Mammary epithelial cell (primary cell): ENCODE data around the gene HMG20A.

Source experiments
- EZH2 ChIP-seq: IDR thresholded peaks from 2 replicates; pipeline ENCODE4 v1.6.1; 2012; ENCODE audit warnings: low read length, inconsistent platforms, borderline replicate concordance
- TF ChIP-seq, protein P1 (sequence below), 2 donors: IDR thresholded peaks in 1 of 2; conservative IDR thresholded peaks in 1 of 2; 2 replicates each; pipeline ENCODE4 v1.5.1; 2011 to 2012; ENCODE audit warnings: inconsistent platforms in 2 of 2, low read length in 2 of 2, mild to moderate bottlenecking in 2 of 2, control low read depth in 1 of 2, low read depth in 1 of 2; ENCODE audit not compliant: insufficient read depth in 1 of 2; ENCODE audit errors: extremely low read depth in 1 of 2

DNA sequence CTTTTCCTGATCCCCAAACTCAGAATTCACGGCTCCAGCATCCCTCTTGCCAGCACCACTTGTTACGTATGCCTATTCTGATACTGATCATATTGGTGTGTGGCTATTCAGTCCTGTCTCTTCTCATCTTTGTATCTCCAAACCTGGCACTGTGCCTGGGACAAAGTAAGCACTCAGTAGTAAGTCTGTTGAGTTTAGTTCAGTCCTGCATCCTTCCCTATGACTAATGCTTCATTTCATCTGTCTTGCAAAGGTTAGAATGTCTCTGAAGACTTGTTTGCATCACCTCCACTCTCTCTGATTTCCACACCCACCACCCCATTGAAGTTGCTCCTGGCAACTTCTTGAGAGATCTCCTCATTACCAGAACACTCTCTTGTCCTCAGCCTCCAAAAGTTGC is 80.3 kb downstream of the HMG20A start:
- TF ChIP-seq, protein P1, sequence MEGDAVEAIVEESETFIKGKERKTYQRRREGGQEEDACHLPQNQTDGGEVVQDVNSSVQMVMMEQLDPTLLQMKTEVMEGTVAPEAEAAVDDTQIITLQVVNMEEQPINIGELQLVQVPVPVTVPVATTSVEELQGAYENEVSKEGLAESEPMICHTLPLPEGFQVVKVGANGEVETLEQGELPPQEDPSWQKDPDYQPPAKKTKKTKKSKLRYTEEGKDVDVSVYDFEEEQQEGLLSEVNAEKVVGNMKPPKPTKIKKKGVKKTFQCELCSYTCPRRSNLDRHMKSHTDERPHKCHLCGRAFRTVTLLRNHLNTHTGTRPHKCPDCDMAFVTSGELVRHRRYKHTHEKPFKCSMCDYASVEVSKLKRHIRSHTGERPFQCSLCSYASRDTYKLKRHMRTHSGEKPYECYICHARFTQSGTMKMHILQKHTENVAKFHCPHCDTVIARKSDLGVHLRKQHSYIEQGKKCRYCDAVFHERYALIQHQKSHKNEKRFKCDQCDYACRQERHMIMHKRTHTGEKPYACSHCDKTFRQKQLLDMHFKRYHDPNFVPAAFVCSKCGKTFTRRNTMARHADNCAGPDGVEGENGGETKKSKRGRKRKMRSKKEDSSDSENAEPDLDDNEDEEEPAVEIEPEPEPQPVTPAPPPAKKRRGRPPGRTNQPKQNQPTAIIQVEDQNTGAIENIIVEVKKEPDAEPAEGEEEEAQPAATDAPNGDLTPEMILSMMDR (conservative IDR thresholded peaks at IDR 0.05 in 1 of 2, IDR thresholded peaks at IDR 0.05 in 1 of 2; ENCODE audit: extremely low read depth in 1 of 2, insufficient read depth in 1 of 2, low read depth in 1 of 2, low read length in 2 of 2), result no peak
- no peak for TF ChIP-seq EZH2
